ENCODE data around the gene MS4A14. TPM values are rescaled to one million over a fixed set of nuclear protein-coding genes. Genes with fewer than 3 reads are reported as not detected.

MS4A14 gene
- total RNA-seq, 2 experiments from 2014 or later: not detected

GRCh38 chr11:60378354-60378753 is 17.9 kb upstream of the MS4A14 start, which contains the start of gene MS4A7:
Gene MS4A7, plus strand, starts transcription at chr11:60378532. Its CDS starts 4,610 bp downstream, at chr11:60383142.
- no peak for DNase-seq
- no peaks in the 10 kb centered on the region for H3K9me3 Mint-ChIP-seq
- ATAC-seq: peak; percentile 37
- CTCF ChIA-PET: interaction anchor here (1.2 kb wide), 1 partner anchor 15 kb away, joined by 5 read pairs; no protein-coding TSS in a partner anchor
- intact Hi-C loops (cut with micrococcal nuclease): no loop called here
- H3K4me1 Mint-ChIP-seq (ENCODE audit: low read depth): peaks cover 7% of the 10 kb centered on the region
- POLR2A ChIA-PET: no interaction called here
- H3K27ac Mint-ChIP-seq: no peak within 1 kb of the TSS
- peaks cover 23% of the 10 kb centered on the region for H3K27me3 Mint-ChIP-seq
- no peaks in the 10 kb centered on the region for H3K36me3 Mint-ChIP-seq (ENCODE audit: low read depth)
- no peak within 1 kb of the TSS for H3K4me3 Mint-ChIP-seq
- no peak for TF ChIP-seq CTCF (IDR thresholded peaks at IDR 0.05)

GRCh38 chr11:60389279-60389910 is 6.9 kb upstream of the MS4A14 start:
- Mint-ChIP-seq H3K4me3 (no peak overlapping the region), H3K27me3 (peaks cover 2% of the 10 kb centered on the region), H3K4me1 (ENCODE audit: low read depth) (no peaks in the 10 kb centered on the region), H3K9me3 (no peaks in the 10 kb centered on the region), H3K27ac (no peak overlapping the region), H3K36me3 (ENCODE audit: low read depth) (no peaks in the 10 kb centered on the region)
- CTCF ChIA-PET: interaction anchor here (1.5 kb wide), 1 partner anchor 24 kb away, joined by 3 read pairs; no protein-coding TSS in a partner anchor
- POLR2A ChIA-PET: no interaction called here
- ATAC-seq: no peak
- no peak for TF ChIP-seq CTCF (IDR thresholded peaks at IDR 0.05)
- intact Hi-C loops (cut with micrococcal nuclease): no loop called here
- no peak for DNase-seq

- DNase-seq (no peak), ATAC-seq (no peak)
- intact Hi-C loops (cut with micrococcal nuclease): no loop called here
- Mint-ChIP-seq H3K36me3 (ENCODE audit: low read depth) (no peaks in the 10 kb centered on the region), H3K4me1 (ENCODE audit: low read depth) (no peaks in the 10 kb centered on the region), H3K9me3 (no peaks in the 10 kb centered on the region), H3K4me3 (no peak overlapping the region), H3K27ac (no peak overlapping the region), H3K27me3 (peaks cover 2% of the 10 kb centered on the region)
- ChIA-PET POLR2A (no interaction called here), CTCF (interaction anchor here (1.0 kb wide), 1 partner anchor 35 kb away, joined by 3 read pairs; no protein-coding TSS in a partner anchor)
- TF ChIP-seq CTCF (IDR thresholded peaks at IDR 0.05): no peak
These were observed 5.8 kb upstream of the MS4A14 start for GRCh38 chr11:60390419-60390818.

GRCh38 chr11:60392361-60392760 is 3.9 kb upstream of the MS4A14 start:
- Mint-ChIP-seq H3K36me3 (ENCODE audit: low read depth) (no peaks in the 10 kb centered on the region), H3K4me1 (ENCODE audit: low read depth) (no peaks in the 10 kb centered on the region), H3K9me3 (no peaks in the 10 kb centered on the region), H3K27ac (no peak overlapping the region), H3K27me3 (peaks cover 2% of the 10 kb centered on the region), H3K4me3 (no peak overlapping the region)
- intact Hi-C loops (cut with micrococcal nuclease): no loop called here
- TF ChIP-seq CTCF (IDR thresholded peaks at IDR 0.05): no peak
- CTCF ChIA-PET: interaction anchor here (0.8 to 2.9 kb wide), 2 partner anchors 15 to 29 kb away, joined by 3 to 8 read pairs; no protein-coding TSS in a partner anchor
- no peak for ATAC-seq
- POLR2A ChIA-PET: no interaction called here
- DNase-seq: no peak

GRCh38 chr11:60393016-60393415 is 3.2 kb upstream of the MS4A14 start:
- CTCF ChIA-PET: interaction anchor here (0.8 to 2.9 kb wide), 2 partner anchors 15 to 30 kb away, joined by 3 to 8 read pairs; no protein-coding TSS in a partner anchor
- intact Hi-C loops (cut with micrococcal nuclease): no loop called here

More at GRCh38 chr11:60393016-60393415, 3.2 kb upstream of the MS4A14 start:
- no peak for ATAC-seq
- Mint-ChIP-seq H3K36me3 (ENCODE audit: low read depth) (no peaks in the 10 kb centered on the region), H3K9me3 (no peaks in the 10 kb centered on the region), H3K27ac (no peak overlapping the region), H3K27me3 (peaks cover 2% of the 10 kb centered on the region), H3K4me3 (no peak overlapping the region), H3K4me1 (ENCODE audit: low read depth) (no peaks in the 10 kb centered on the region)
- DNase-seq: no peak
- POLR2A ChIA-PET: no interaction called here
- no peak for TF ChIP-seq CTCF (IDR thresholded peaks at IDR 0.05)
